HepG2 (cell line): Measurements from ENCODE around the gene U2AF2.

Source experiments
- GABPA ChIP-seq, 2 experiments: IDR thresholded peaks; 2 replicates each; pipeline ENCODE4 v1.6.1; 2011 to 2016; ENCODE audit warnings: low read depth in 2 of 2, low read length in 1 of 2, missing biosample characterization in 1 of 2, missing genetic modification characterization in 1 of 2
- SMARCC2 ChIP-seq: fragments of 450-650 bp; IDR thresholded peaks from 2 replicates; pipeline ENCODE4 v1.6.1; 2017; ENCODE audit warnings: antibody characterized with exemption, mild to moderate bottlenecking
- ZNF530 ChIP-seq: sonication (generic); formaldehyde crosslinking; IDR thresholded peaks from 2 replicates; pipeline ENCODE4 v1.5.0; 2020; ENCODE audit warnings: low read depth, mild to moderate bottlenecking, missing genetic modification reagents
- ZNF737 ChIP-seq: sonication (generic); formaldehyde crosslinking; IDR thresholded peaks from 2 replicates; pipeline ENCODE4 v1.5.0; 2020; ENCODE audit warnings: missing genetic modification reagents, mild to moderate bottlenecking, borderline replicate concordance
- TF ChIP-seq, protein P1 (sequence below): sonication (generic); formaldehyde crosslinking; IDR thresholded peaks from 2 replicates; pipeline ENCODE4 v1.8.0; 2022; ENCODE audit warnings: missing genetic modification reagents, mild to moderate bottlenecking, moderate library complexity, borderline replicate concordance

GRCh38 chr19:55644842-55645511, 9.9 kb upstream of the U2AF2 start:
- TF ChIP-seq, protein P1, sequence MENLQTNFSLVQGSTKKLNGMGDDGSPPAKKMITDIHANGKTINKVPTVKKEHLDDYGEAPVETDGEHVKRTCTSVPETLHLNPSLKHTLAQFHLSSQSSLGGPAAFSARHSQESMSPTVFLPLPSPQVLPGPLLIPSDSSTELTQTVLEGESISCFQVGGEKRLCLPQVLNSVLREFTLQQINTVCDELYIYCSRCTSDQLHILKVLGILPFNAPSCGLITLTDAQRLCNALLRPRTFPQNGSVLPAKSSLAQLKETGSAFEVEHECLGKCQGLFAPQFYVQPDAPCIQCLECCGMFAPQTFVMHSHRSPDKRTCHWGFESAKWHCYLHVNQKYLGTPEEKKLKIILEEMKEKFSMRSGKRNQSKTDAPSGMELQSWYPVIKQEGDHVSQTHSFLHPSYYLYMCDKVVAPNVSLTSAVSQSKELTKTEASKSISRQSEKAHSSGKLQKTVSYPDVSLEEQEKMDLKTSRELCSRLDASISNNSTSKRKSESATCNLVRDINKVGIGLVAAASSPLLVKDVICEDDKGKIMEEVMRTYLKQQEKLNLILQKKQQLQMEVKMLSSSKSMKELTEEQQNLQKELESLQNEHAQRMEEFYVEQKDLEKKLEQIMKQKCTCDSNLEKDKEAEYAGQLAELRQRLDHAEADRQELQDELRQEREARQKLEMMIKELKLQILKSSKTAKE (CRISPR knock-in tag) = no peak
- no peak for TF ChIP-seq GABPA (IDR thresholded peaks at IDR 0.05; ENCODE audit: low read depth, low read length)
- no peak for TF ChIP-seq GABPA (CRISPR knock-in tag; IDR thresholded peaks at IDR 0.05; ENCODE audit: low read depth)
- TF ChIP-seq SMARCC2 = no peak
- no peak for TF ChIP-seq ZNF737
- no peak for TF ChIP-seq ZNF530
